Right renal pelvis (tissue), 4 donors: ENCODE results near the gene AKAP13. TPM values are rescaled to one million over a fixed set of nuclear protein-coding genes. Genes with fewer than 3 reads are reported as not detected.
"Not testable (repeated sequence)": the region's sequence is repeated elsewhere in the genome, so short reads cannot be mapped to it uniquely, and the experiment has no call there.

Experiments
- DNase-seq, 4 donors: peaks; one replicate each; pipeline ENCODE4 v3.0.0-alpha.2; 2013; ENCODE audit warnings: low read depth in 4 of 4, low spot score in 3 of 4, missing footprints in 1 of 4
- polyA plus RNA-seq, 4 donors: library from polyadenylated mRNA; unstranded; fragments of 120-200 nt; gene quantifications; one replicate each; pipeline ENCODE4 v1.2.1, GENCODE V29; 2013; ENCODE audit not compliant: insufficient read length in 4 of 4

Gene AKAP13
- polyA plus RNA-seq, 4 donors = 78.8 to 89.4 (median 83.8) TPM

GRCh38 chr15:85630311-85630710, 249.9 kb downstream of the AKAP13 start:
- no peak for DNase-seq

GRCh38 chr15:85631018-85631417, 250.6 kb downstream of the AKAP13 start:
- DNase-seq = no peak

- DNase-seq = no peak
Observed at GRCh38 chr15:85632014-85632413, 251.6 kb downstream of the AKAP13 start.

GRCh38 chr15:85633859-85634258, 253.5 kb downstream of the AKAP13 start:
- no peak for DNase-seq

DNA sequence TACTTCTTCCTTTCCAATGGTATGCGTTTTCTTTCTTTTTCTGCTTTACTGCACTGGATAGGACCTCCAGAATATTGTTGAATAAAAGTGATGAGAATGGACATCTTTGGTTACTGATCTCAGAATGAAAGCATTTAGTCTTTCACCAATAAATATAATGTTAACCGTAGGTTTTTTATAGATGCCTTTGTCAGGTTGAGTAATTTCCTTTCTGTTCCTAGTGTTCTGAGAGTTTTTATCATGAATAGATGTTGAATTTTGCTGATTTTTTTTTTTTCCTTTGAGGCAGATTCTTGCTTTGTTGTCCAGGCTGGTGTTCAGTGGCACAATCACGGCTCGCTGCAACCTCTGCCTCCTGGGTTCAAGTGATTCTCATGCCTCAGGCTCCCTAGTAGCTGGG, 255.9 kb downstream of the AKAP13 start:
- DNase-seq = no peak

- DNase-seq = no peak
Observed at GRCh38 chr15:85639752-85640381, 259.5 kb downstream of the AKAP13 start.

DNA sequence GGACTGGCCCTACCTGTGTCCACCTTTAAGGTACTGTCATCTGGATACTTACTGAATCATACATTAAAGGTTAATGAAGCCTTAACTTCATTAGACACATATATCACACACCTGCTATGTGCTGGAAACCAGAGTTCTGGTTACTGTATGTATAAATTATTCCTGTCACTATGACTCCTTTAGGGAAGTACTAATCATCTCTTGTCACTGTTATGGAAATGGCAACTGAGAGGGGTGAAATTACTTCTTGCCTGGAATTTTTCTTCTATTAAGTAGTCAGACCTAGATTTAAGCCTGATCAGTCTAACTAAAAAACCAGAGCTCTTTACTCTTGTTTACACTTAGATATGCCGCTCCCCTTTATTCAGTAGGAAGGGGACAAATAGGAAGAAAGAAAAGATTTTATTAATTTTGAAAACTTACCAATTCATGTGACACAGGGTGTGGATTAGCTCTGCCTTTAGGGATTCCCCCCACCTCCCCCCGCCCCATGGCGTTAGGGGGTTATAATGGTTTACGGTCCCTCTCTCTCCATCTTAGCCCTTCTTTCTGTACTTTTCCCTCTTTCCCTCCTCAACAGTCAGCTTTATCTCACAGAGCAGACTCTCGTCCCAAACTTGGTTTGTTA, 261.8 kb downstream of the AKAP13 start:
- no peak for DNase-seq

GRCh38 chr15:85642693-85643066, 262.3 kb downstream of the AKAP13 start:
- DNase-seq = no peak

- no peak for DNase-seq
Observed at GRCh38 chr15:85646538-85647091, 266.2 kb downstream of the AKAP13 start.

DNA sequence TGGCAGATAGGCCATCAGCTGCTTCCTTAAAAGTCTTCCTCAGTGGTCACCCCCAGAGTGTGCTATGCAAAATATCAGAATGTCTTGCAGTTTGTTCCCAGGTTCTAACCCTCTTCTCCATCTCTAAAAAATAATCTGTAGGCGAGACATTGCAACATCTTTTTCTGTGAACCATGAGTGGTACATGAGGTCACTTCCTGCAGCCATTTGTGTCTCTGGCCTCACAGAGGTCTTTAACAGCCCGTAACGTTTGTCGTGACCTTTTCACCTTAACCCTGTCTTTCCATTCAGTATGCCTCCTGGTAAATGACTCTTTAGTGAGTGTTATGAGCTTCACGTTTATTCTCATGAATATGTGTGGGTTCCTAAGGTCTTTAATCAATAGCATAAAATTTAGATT, 269.0 kb downstream of the AKAP13 start:
- no peak for DNase-seq

DNA sequence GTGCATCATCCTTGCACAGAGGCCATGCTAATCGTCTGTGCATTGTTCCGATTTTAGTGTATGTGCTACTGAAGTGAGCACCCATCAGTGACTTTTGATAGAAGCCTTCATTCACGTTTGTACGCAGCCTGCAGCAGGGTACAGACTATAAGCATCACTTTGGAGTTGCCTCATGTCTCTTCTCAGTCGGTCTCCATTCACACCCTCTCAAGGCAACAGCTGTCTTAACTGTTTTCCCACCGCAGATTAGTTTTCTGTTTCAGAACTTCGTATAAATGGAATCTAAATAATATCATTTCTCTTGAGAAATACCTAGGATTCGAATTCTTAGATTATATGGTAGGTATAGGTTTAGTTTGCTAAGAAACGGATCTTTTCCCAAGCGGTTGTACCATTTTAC, 271.1 kb downstream of the AKAP13 start:
- no peak for DNase-seq

DNA sequence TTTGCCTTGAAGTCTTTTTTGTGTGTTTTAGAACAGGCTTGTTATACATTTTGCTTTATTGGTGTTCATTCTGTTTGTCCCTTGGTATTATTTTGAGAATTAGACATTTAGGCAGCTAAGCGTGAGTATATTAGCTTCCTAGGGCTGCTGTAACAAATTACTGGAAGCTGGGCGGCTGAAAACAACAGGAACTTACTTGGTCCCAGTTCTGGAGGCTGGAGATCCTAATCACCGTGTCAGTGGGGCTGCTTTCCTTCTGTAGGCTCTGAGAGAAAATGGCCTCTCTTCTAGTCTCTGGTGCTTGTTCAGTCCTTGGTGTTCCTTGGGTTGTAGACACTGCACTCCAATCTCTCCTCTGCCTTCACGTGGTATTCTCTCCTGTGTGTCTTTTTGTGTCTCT, 272.1 kb downstream of the AKAP13 start:
- DNase-seq = no peak

- no peak for DNase-seq
Observed at GRCh38 chr15:85657132-85657531, 276.7 kb downstream of the AKAP13 start.

DNA sequence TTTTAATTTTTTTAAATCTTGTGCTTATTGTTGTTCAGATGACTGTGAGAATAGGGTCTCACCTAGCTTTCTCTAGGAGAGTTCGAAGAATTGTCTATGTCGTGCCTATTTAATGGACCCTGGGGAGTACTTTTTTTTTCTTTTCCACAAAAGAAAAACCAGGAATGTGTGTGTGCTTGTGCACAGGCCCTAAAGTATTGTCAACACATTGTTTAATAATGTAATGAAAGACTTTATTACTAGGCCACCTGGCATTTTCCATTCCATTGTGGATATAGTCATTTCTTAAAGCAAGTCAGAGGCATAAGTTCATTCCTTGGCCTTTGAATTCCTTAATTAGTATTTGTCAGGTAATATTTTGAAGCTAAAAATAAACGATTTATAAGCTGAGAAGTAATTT, 278.4 kb downstream of the AKAP13 start:
- no peak for DNase-seq

DNA sequence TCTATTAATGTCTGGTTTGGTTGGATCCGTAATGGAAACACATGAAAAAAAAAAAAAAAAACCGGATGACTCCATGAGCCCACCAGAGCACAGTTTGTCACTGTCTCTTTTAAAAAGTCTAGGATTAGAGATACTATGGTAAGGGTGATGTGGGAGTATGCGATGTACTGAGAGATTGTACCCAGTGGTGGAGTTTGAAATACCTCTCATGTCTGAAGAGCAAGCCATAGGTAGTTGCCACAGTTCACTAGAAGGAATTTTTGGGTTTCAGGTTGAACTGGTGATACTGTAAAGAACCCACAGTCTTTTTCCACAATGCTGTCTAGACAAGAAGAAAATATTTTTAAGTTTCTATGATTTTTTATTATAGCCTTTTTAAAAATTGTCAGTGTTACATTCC, 281.5 kb downstream of the AKAP13 start:
- no peak for DNase-seq

DNA sequence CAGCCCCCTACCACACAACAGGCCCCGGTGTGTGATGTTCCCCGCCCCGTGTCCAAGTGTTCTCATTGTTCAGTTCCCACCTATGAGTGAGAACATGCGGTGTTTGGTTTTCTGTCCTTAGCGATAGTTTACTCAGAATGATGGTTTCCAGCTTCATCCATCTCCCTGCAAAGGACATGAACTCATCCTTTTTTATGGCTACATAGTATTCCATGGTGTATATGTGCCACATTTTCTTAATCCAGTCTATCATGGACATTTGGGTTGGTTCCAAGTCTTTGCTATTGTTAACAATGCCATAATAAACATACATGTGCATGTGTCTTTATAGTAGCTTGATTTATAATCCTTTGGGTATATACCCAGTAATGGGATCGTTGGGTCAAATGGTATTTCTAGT, 285.3 kb downstream of the AKAP13 start:
- DNase-seq = not testable (repeated sequence)

- DNase-seq = peak; percentile 57 to 80 (median 70)
Observed at GRCh38 chr15:85667491-85668424, 287.4 kb downstream of the AKAP13 start.

GRCh38 chr15:85671156-85671555, 290.8 kb downstream of the AKAP13 start:
- DNase-seq = no peak

- DNase-seq = no peak
Observed at GRCh38 chr15:85672332-85673084, 292.1 kb downstream of the AKAP13 start.

DNA sequence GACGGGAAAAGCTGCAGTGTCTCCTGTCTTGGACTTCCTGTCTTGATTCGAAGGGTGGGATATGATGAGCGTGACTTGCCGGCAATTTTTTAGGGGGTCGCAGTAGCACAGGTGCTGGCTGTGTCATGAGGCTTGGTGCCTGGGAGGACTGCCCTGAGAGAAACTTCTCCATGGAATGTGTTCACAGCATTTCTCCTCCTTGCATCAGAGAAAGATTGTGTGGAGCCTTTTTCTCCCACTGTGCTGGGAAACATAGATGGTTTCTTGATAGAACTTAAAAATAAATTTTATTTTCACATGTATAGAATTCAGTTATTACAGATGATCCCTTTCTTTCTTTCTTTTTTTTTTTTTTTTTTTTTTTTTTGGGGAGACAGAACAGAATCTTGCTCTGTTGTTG, 292.9 kb downstream of the AKAP13 start:
- no peak for DNase-seq
